Endothelial cell of umbilical vein (primary cell): ENCODE measurements around the gene DNMT3B. TPM values are rescaled to one million over a fixed set of nuclear protein-coding genes. Genes with fewer than 3 reads are reported as not detected.

Experiments
- BruUV-seq: library from RNA; stranded (reverse); fragments of 400-500 nt; replicated peaks from 2 replicates; lab custom pipeline; 2021; lab: Mats Ljungman, UMichigan
- CTCF ChIA-PET: fragments of 300-600, 350-600 bp; sonication (Branson Sonifier 250); formaldehyde crosslinking; loops from one replicate; lab custom pipeline; 2021; ENCODE audit warnings: antibody characterized with exemption, inconsistent platforms; lab: Charles Lee
- POLR2A ChIA-PET: fragments of 300-600, 350-600 bp; sonication (Branson Sonifier 250); formaldehyde crosslinking; loops from one replicate; lab custom pipeline; 2021; ENCODE audit warnings: antibody characterized with exemption, inconsistent platforms; lab: Charles Lee
- DNase-seq: peaks from one replicate; pipeline ENCODE4 v3.0.0-alpha.2; 2011; ENCODE audit warnings: low read depth, low spot score
- FAIRE-seq: peaks from 2 replicates; lab custom pipeline; 2011; peaks lifted over from hg19 to GRCh38; lab: Jason Lieb, UNC
- H2AFZ ChIP-seq: 2 replicates; pipeline ENCODE4 v1.6.0; 2012; ENCODE audit warnings: low read depth, low read length, control low read depth, inconsistent platforms
- H3K27ac ChIP-seq: 2 replicates; pipeline ENCODE4 v1.5.1; 2011; ENCODE audit warnings: low read depth, mild to moderate bottlenecking, control low read depth, low read length, moderate library complexity; ENCODE audit not compliant: insufficient read depth
- H3K27me3 ChIP-seq, 2 experiments: 2 replicates each; pipeline versions ENCODE4 v1.6.0 to v1.6.1; 2011; ENCODE audit warnings: low read length in 2 of 2, mixed read lengths in 1 of 2; ENCODE audit not compliant: control insufficient read depth in 2 of 2, insufficient read depth in 2 of 2
- H3K36me3 ChIP-seq, 2 experiments: 2 replicates in 1 of 2; 3 replicates in 1 of 2; pipeline ENCODE4 v1.5.1; 2011; ENCODE audit warnings: low read length in 2 of 2, mild to moderate bottlenecking in 1 of 2, moderate library complexity in 1 of 2; ENCODE audit not compliant: control insufficient read depth in 2 of 2, insufficient read depth in 2 of 2; ENCODE audit errors: extremely low read depth in 1 of 2
- H3K4me1 ChIP-seq: 3 replicates; pipeline ENCODE4 v1.5.1; 2011; ENCODE audit warnings: mild to moderate bottlenecking, low read length; ENCODE audit not compliant: control insufficient read depth, insufficient read depth; ENCODE audit errors: extremely low read depth
- H3K4me2 ChIP-seq: 2 replicates; pipeline ENCODE4 v1.6.1; 2011; ENCODE audit warnings: low read length, control low read depth, mixed read lengths; ENCODE audit not compliant: insufficient read depth
- H3K4me3 ChIP-seq, 3 experiments: fragments of 200-600 bp in 1 of 3; sonication (generic), shearing (Covaris generic) in 1 of 3; replicated peaks in 1 of 3; 2 replicates each; pipeline ENCODE4 v1.5.1; 2011 to 2016; ENCODE audit warnings: control low read depth in 3 of 3, low read length in 3 of 3, mild to moderate bottlenecking in 2 of 3, inconsistent platforms in 1 of 3, low read depth in 1 of 3, moderate library complexity in 1 of 3; ENCODE audit not compliant: insufficient read depth in 1 of 3
- H3K79me2 ChIP-seq: 2 replicates; pipeline ENCODE4 v1.6.0; 2012; ENCODE audit warnings: low read length, inconsistent platforms; ENCODE audit not compliant: control insufficient read depth, insufficient read depth
- H3K9ac ChIP-seq: replicated peaks from 2 replicates; pipeline ENCODE3; 2011; ENCODE audit warnings: low read length, control low read depth; ENCODE audit not compliant: insufficient read depth; ENCODE audit errors: extremely low read depth
- H3K9me1 ChIP-seq: replicated peaks from 3 replicates; pipeline ENCODE4 v1.6.0; 2011; ENCODE audit warnings: mild to moderate bottlenecking, low read length; ENCODE audit not compliant: control insufficient read depth, insufficient read depth; ENCODE audit errors: extremely low read depth
- H3K9me3 ChIP-seq: replicated peaks from 2 replicates; pipeline ENCODE4 v1.5.1; 2012; ENCODE audit warnings: low read length, inconsistent platforms; ENCODE audit not compliant: control insufficient read depth, insufficient read depth
- H4K20me1 ChIP-seq: replicated peaks from 2 replicates; pipeline ENCODE3; 2011; ENCODE audit warnings: mild to moderate bottlenecking, low read length; ENCODE audit not compliant: control insufficient read depth, insufficient read depth; ENCODE audit errors: extremely low read depth
- EZH2 ChIP-seq: IDR thresholded peaks from 2 replicates; pipeline ENCODE4 v1.6.1; 2012; ENCODE audit warnings: borderline replicate concordance, low read depth, mild to moderate bottlenecking, moderate library complexity, low read length, inconsistent platforms; ENCODE audit not compliant: severe bottlenecking
- FOS ChIP-seq: IDR thresholded peaks from 2 replicates; pipeline ENCODE4 v1.6.1; 2011; ENCODE audit warnings: mild to moderate bottlenecking, low read length, moderate library complexity, borderline replicate concordance; ENCODE audit not compliant: insufficient read depth
- GATA2 ChIP-seq: IDR thresholded peaks from 2 replicates; pipeline ENCODE4 v1.7.0; 2011; ENCODE audit warnings: low read depth, mild to moderate bottlenecking, moderate library complexity, mixed read lengths, low read length; ENCODE audit not compliant: insufficient read length, insufficient read depth
- JUN ChIP-seq: IDR thresholded peaks from 2 replicates; pipeline ENCODE4 v1.6.1; 2011; ENCODE audit warnings: borderline replicate concordance, low read depth; ENCODE audit not compliant: insufficient read length, insufficient read depth
- MYC ChIP-seq: IDR thresholded peaks from one replicate; pipeline ENCODE4 v1.6.1; 2011; ENCODE audit warnings: mild to moderate bottlenecking, low read depth, low read length
- POLR2A ChIP-seq: IDR thresholded peaks from 2 replicates; pipeline ENCODE4 v1.6.1; 2012; ENCODE audit warnings: low read depth, mild to moderate bottlenecking, control low read depth, low read length
- POLR2AphosphoS5 ChIP-seq: IDR thresholded peaks from 2 replicates; pipeline ENCODE4 v1.6.1; 2012; ENCODE audit warnings: low read depth, mild to moderate bottlenecking, control low read depth, low read length, moderate library complexity; ENCODE audit not compliant: insufficient read depth
- dilution Hi-C: fragments of 300-500 bp; cut with MboI; formaldehyde crosslinking; loops from one replicate; pipeline ENCODE4 v1.15.0; 2019; ENCODE audit warnings: low sequenced_read_pairs; ENCODE audit not compliant: extremely low pct_ligation_motif_present
- intact Hi-C: fragments of 100-400 bp; cut with micrococcal nuclease; formaldehyde crosslinking; loops from one replicate; pipeline ENCODE4 v1.10.0; 2022
- polyA plus RNA-seq, 4 experiments: library from polyadenylated mRNA; depleted of rRNA in 3 of 4; stranded (reverse) in 3 of 4; unstranded in 1 of 4; fragments of >200 nt; gene quantifications; 2 replicates each; pipeline versions ENCODE4 v1.2.1 to v1.2.3, GENCODE V29; 2011 to 2012; ENCODE audit warnings: missing spikeins in 1 of 4
- total RNA-seq: library from RNA; stranded (reverse); gene quantifications from 2 replicates; pipeline ENCODE4 v1.2.3, GENCODE V29; 2021
- TF ChIP-seq, protein P1 (sequence below), 2 donors: IDR thresholded peaks; 1 replicate in 1 of 2; 2 replicates in 1 of 2; pipeline ENCODE4 v1.5.1; 2011; ENCODE audit warnings: low read length in 2 of 2, mild to moderate bottlenecking in 2 of 2, moderate library complexity in 2 of 2, control low read depth in 1 of 2, inconsistent platforms in 1 of 2, low read depth in 1 of 2; ENCODE audit not compliant: insufficient read depth in 1 of 2; ENCODE audit errors: extremely low read depth in 1 of 2
- TF ChIP-seq, protein P2 (sequence below): IDR thresholded peaks from 2 replicates; pipeline ENCODE4 v1.6.1; 2011; ENCODE audit not compliant: insufficient read depth, insufficient read length

DNMT3B gene
- total and polyA plus RNA-seq, 2 donors (not counting 3 experiments of a cell fraction or from before 2014, with no cell fraction given), result 3.6 to 6.8 TPM

- intact Hi-C loops, result loop anchor here (1.0 to 5.0 kb wide), 5 partner anchors 29 to 509 kb away; partner anchors contain the start of genes BPIFB2 and MAPRE1
- no peak for FAIRE-seq
Observed at GRCh38 chr20:32790751-32791057, 28.5 kb downstream of the DNMT3B start.

More at GRCh38 chr20:32790751-32791057, 28.5 kb downstream of the DNMT3B start:
- H3K4me3 ChIP-seq, result no peak overlapping the region
- H3K9me3 ChIP-seq, result no peaks in the 10 kb centered on the region
- H3K36me3 ChIP-seq, result peaks cover 0 to 2% of the 10 kb centered on the region in 2 experiments
- dilution Hi-C loops, result no loop called here
- CTCF ChIA-PET, result interaction anchor here (0.6 to 1.6 kb wide), 22 partner anchors 8 to 305 kb away, joined by 3 to 33 read pairs (median 6); partner anchors contain the start of genes DNMT3B and MAPRE1
- TF ChIP-seq GATA2 (no peak), JUN (no peak), FOS (no peak), EZH2 (no peak), POLR2A (no peak), MYC (no peak), POLR2AphosphoS5 (no peak)
- TF ChIP-seq, protein P1, sequence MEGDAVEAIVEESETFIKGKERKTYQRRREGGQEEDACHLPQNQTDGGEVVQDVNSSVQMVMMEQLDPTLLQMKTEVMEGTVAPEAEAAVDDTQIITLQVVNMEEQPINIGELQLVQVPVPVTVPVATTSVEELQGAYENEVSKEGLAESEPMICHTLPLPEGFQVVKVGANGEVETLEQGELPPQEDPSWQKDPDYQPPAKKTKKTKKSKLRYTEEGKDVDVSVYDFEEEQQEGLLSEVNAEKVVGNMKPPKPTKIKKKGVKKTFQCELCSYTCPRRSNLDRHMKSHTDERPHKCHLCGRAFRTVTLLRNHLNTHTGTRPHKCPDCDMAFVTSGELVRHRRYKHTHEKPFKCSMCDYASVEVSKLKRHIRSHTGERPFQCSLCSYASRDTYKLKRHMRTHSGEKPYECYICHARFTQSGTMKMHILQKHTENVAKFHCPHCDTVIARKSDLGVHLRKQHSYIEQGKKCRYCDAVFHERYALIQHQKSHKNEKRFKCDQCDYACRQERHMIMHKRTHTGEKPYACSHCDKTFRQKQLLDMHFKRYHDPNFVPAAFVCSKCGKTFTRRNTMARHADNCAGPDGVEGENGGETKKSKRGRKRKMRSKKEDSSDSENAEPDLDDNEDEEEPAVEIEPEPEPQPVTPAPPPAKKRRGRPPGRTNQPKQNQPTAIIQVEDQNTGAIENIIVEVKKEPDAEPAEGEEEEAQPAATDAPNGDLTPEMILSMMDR (IDR thresholded peaks at IDR 0.05; ENCODE audit: extremely low read depth in 1 of 2, insufficient read depth in 1 of 2, low read depth in 1 of 2, low read length in 2 of 2), result no peak
- TF ChIP-seq, protein P2, sequence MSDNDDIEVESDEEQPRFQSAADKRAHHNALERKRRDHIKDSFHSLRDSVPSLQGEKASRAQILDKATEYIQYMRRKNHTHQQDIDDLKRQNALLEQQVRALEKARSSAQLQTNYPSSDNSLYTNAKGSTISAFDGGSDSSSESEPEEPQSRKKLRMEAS, result no peak
- DNase-seq, result no peak
- H4K20me1 ChIP-seq, result no peaks in the 10 kb centered on the region
- H3K27me3 ChIP-seq, result no peaks in the 10 kb centered on the region
- POLR2A ChIA-PET, result no interaction called here
- H3K9ac ChIP-seq, result no peak overlapping the region
- no peaks in the 10 kb centered on the region for H3K9me1 ChIP-seq
- H3K79me2 ChIP-seq, result no peaks in the 10 kb centered on the region
- no peak overlapping the region for H2AFZ ChIP-seq
- BruUV-seq, result no TSS peak
- no peak overlapping the region for H3K4me2 ChIP-seq
- H3K4me1 ChIP-seq, result peaks cover 10% of the 10 kb centered on the region
- H3K27ac ChIP-seq, result no peak overlapping the region
